Thoracic aorta (tissue), 2 donors: ENCODE results near the gene HPX. TPM values are rescaled to one million over a fixed set of nuclear protein-coding genes. Genes with fewer than 3 reads are reported as not detected.

ENCODE experiments used
- ATAC-seq: fragments of 150-250 bp; one replicate; pipeline ENCODE4 v1.8.0; 2017; ENCODE audit warnings: low read depth; ENCODE audit not compliant: insufficient number of reproducible peaks, low FRiP score
- DNase-seq: peaks from one replicate; pipeline ENCODE4 v3.0.0-alpha.2; 2020; ENCODE audit warnings: low spot score
- H3K27ac ChIP-seq, 2 donors: fragments of 200-600 bp; sonication (generic); 1 replicate in 1 of 2; 2 replicates in 1 of 2; pipeline ENCODE4 v1.5.1; 2016; ENCODE audit warnings: mild to moderate bottlenecking in 2 of 2, moderate library complexity in 2 of 2
- H3K27me3 ChIP-seq: fragments of 200-600 bp; sonication (generic); replicated peaks from 2 replicates; pipeline ENCODE4 v1.6.0; 2016; ENCODE audit warnings: mild to moderate bottlenecking; ENCODE audit not compliant: insufficient read depth
- H3K36me3 ChIP-seq: fragments of 200-600 bp; sonication (generic); one replicate; pipeline ENCODE4 v1.5.1; 2016
- H3K4me1 ChIP-seq, 2 donors: fragments of 200-600 bp; sonication (generic); 1 replicate in 1 of 2; 2 replicates in 1 of 2; pipeline versions ENCODE4 v1.5.1 to v1.6.0; 2016; ENCODE audit warnings: low read depth in 2 of 2, mild to moderate bottlenecking in 1 of 2; ENCODE audit not compliant: control insufficient read depth in 1 of 2
- H3K4me3 ChIP-seq: fragments of 200-600 bp; sonication (generic); 2 replicates; pipeline ENCODE4 v1.5.1; 2016; ENCODE audit warnings: mild to moderate bottlenecking
- H3K9me3 ChIP-seq: fragments of 200-600 bp; sonication (generic); 2 replicates; pipeline ENCODE4 v1.5.1; 2016
- CTCF ChIP-seq: fragments of 200-600 bp; sonication (generic); IDR thresholded peaks from one replicate; pipeline ENCODE4 v1.5.1; 2019; ENCODE audit warnings: antibody characterized with exemption
- total RNA-seq, 2 donors: library from RNA; depleted of rRNA; stranded (reverse); fragments of >200 nt; gene quantifications; one replicate each; pipeline versions ENCODE4 v1.1.0 to v1.2.3, GENCODE V29; 2016

HPX gene
- total RNA-seq, 2 donors from 2014 or later = 0.54 to 2.9 TPM

GRCh38 chr11:6385046-6385777, 55.6 kb downstream of the HPX start:
- ATAC-seq (no peak), DNase-seq (no peak)
- no peaks in the 10 kb centered on the region for H3K27me3 ChIP-seq
- no peaks in the 10 kb centered on the region for H3K9me3 ChIP-seq
- H3K27ac ChIP-seq = no peak overlapping the region
- H3K4me3 ChIP-seq = no peak overlapping the region
- H3K4me1 ChIP-seq = peaks cover 4 to 18% of the 10 kb centered on the region in 2 donors
- H3K36me3 ChIP-seq = no peaks in the 10 kb centered on the region
- TF ChIP-seq CTCF = no peak

Other genes with a start within 250 kb of the HPX start
- not detected for gene OR52W1, start 241.8 kb downstream of the HPX start, total RNA-seq
- not detected for gene C11orf42, start 235.4 kb downstream of the HPX start, total RNA-seq
- 10 to 100 TPM; 53.4 to 63.2 TPM for gene FHIP1B, start 206.4 kb downstream of the HPX start, total RNA-seq
- gene CNGA4, start 201.9 kb downstream of the HPX start, total RNA-seq = not detected
- not detected for gene CCKBR, start 181.1 kb downstream of the HPX start, total RNA-seq
- 100 to 1,000 TPM; 303 to 717 TPM for gene CAVIN3, start 120.5 kb downstream of the HPX start, total RNA-seq
- 10 to 100 TPM; 36.6 to 51.3 TPM for gene SMPD1, start 50.5 kb downstream of the HPX start, total RNA-seq
- gene APBB1, start 21.9 kb downstream of the HPX start, total RNA-seq = 10 to 100 TPM; 40.0 to 63.6 TPM
- 10 to 100 TPM; 40.3 to 40.4 TPM for gene TRIM3, start 33.0 kb upstream of the HPX start, total RNA-seq
- gene ARFIP2, start 40.3 kb upstream of the HPX start, total RNA-seq = 10 to 100 TPM; 52.1 to 62.8 TPM
- gene TIMM10B, start 40.5 kb upstream of the HPX start, total RNA-seq = 10 to 100 TPM; 47.7 to 49.9 TPM
- 10 to 100 TPM; 23.9 to 26.5 TPM for gene DNHD1, start 56.3 kb upstream of the HPX start, total RNA-seq
- 10 to 100 TPM; 13.9 to 35.8 TPM for gene RRP8, start 162.6 kb upstream of the HPX start, total RNA-seq
- gene ILK, start 162.8 kb upstream of the HPX start, total RNA-seq = 100 to 1,000 TPM; 338 to 588 TPM
- 10 to 100 TPM; 39.5 to 40.0 TPM for gene TAF10, start 171.2 kb upstream of the HPX start, total RNA-seq
- 10 to 100 TPM; 66.7 to 75.6 TPM for gene TPP1, start 178.4 kb upstream of the HPX start, total RNA-seq
- 10 to 100 TPM; 62.3 to 73.5 TPM for gene DCHS1, start 214.8 kb upstream of the HPX start, total RNA-seq
- 10 to 100 TPM; 20.6 to 53.6 TPM for gene MRPL17, start 242.4 kb upstream of the HPX start, total RNA-seq